Glutamatergic neuron (in vitro differentiated cells): ENCODE data around the gene GNB3. TPM values are rescaled to one million over a fixed set of nuclear protein-coding genes. Genes with fewer than 3 reads are reported as not detected.

Source experiments
- DNase-seq: peaks from one replicate; pipeline ENCODE4 v3.0.0; 2022
- H3K27ac Mint-ChIP-seq: one replicate; pipeline ENCODE4 v1.8.0; 2020; ENCODE audit warnings: mild to moderate bottlenecking, mixed read lengths, inconsistent platforms; ENCODE audit not compliant: unreplicated experiment
- H3K27me3 Mint-ChIP-seq: one replicate; pipeline ENCODE4 v1.8.0; 2020; ENCODE audit warnings: mild to moderate bottlenecking, moderate library complexity, mixed read lengths, inconsistent platforms; ENCODE audit not compliant: unreplicated experiment
- H3K36me3 Mint-ChIP-seq: one replicate; pipeline ENCODE4 v1.8.0; 2020; ENCODE audit warnings: mild to moderate bottlenecking, mixed read lengths, inconsistent platforms; ENCODE audit not compliant: unreplicated experiment
- H3K4me1 Mint-ChIP-seq: one replicate; pipeline ENCODE4 v1.8.0; 2020; ENCODE audit warnings: mild to moderate bottlenecking, low read depth, mixed read lengths, inconsistent platforms; ENCODE audit not compliant: unreplicated experiment
- H3K4me3 Mint-ChIP-seq: one replicate; pipeline ENCODE4 v1.8.0; 2020; ENCODE audit warnings: mild to moderate bottlenecking, mixed read lengths, inconsistent platforms; ENCODE audit not compliant: unreplicated experiment
- H3K9me3 Mint-ChIP-seq: one replicate; pipeline ENCODE4 v1.8.0; 2020; ENCODE audit warnings: mild to moderate bottlenecking, moderate library complexity, mixed read lengths, inconsistent platforms; ENCODE audit not compliant: unreplicated experiment
- total RNA-seq: library from RNA; stranded (reverse); fragmentation: NEBNext Ultra II Directional; extraction: Animal tissue kit (Norgen Biotek cat#: 25700); gene quantifications from one replicate; pipeline ENCODE4 v1.2.1, GENCODE V29; 2021; ENCODE audit not compliant: unreplicated experiment
- TF ChIP-seq, protein P1 (sequence below): fragments of 200-600 bp; sonication (generic); IDR thresholded peaks from one replicate; pipeline ENCODE4 v1.5.0; 2021; ENCODE audit not compliant: partially characterized antibody, unreplicated experiment

Gene GNB3
- total RNA-seq, 1 donor from 2014 or later, result 45.7 TPM

DNA sequence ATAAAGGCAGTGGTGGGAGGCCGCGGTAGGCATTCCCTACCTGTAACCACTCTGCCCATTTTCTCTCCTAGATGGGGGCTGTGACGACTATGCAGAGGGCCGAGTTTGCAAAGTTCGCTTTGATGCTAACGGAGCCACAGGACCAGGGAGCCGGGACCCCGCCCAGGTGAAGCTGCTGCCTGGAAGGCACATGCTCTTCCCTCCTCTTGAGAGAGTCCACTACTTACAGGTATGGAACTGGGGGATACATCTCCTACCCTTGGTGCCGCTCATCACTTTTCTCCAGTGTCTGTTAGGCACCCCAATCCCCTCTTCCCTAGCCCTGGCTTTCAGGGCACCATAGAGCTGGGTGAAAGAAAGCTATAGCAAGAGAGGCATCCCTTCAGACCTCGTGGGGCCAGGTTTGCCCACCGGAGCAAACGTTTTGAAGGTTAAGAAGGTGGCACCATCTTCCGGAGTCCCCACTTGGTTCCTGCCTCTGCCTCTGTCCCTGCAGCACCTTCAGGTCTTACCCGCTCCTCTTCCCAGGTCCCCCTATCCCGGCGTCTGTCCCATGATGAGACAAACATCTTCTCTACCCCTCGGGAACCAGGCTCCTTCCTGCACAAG lies 14.5 kb upstream of the GNB3 start:
- Mint-ChIP-seq H3K36me3 (peaks cover 11% of the 10 kb centered on the region), H3K9me3 (peaks cover 28% of the 10 kb centered on the region), H3K4me1 (peaks cover 35% of the 10 kb centered on the region), H3K4me3 (peak overlapping the region; percentile 76), H3K27me3 (peaks cover 37% of the 10 kb centered on the region), H3K27ac (peak overlapping the region; percentile 98)
- DNase-seq, result no peak
- TF ChIP-seq, protein P1, sequence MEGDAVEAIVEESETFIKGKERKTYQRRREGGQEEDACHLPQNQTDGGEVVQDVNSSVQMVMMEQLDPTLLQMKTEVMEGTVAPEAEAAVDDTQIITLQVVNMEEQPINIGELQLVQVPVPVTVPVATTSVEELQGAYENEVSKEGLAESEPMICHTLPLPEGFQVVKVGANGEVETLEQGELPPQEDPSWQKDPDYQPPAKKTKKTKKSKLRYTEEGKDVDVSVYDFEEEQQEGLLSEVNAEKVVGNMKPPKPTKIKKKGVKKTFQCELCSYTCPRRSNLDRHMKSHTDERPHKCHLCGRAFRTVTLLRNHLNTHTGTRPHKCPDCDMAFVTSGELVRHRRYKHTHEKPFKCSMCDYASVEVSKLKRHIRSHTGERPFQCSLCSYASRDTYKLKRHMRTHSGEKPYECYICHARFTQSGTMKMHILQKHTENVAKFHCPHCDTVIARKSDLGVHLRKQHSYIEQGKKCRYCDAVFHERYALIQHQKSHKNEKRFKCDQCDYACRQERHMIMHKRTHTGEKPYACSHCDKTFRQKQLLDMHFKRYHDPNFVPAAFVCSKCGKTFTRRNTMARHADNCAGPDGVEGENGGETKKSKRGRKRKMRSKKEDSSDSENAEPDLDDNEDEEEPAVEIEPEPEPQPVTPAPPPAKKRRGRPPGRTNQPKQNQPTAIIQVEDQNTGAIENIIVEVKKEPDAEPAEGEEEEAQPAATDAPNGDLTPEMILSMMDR, result no peak

DNA sequence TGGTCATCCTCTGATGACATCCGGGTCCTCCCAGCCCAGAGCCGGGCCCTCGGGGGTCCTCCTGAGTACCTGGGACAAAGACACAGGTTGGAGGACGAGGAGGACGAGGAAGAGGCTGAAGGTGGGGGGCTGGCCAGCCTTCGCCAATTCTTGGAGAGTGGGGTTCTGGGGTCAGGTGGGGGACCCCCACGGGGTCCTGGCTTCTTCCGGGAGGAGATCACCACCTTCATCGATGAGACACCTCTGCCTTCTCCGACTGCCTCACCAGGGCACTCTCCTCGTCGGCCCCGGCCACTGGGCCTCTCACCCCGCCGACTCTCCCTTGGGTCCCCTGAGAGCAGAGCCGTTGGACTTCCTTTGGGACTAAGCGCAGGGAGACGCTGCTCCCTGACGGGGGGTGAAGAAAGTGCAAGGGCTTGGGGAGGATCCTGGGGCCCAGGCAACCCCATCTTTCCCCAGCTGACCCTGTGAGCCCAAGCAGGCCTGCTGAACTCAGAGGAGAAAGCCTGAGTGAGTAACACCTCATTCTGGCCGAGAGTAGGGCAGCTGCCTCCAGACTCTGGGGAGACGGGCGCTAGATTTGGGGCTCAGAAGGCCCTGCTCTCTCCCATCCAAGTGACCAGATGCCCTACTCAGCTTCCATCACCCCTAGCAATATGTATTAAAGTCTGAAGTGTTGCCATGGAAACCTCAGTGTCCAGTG lies 13.8 kb upstream of the GNB3 start:
- Mint-ChIP-seq H3K36me3 (peaks cover 11% of the 10 kb centered on the region), H3K27ac (peak overlapping the region; percentile 98), H3K9me3 (peaks cover 29% of the 10 kb centered on the region), H3K4me3 (peak overlapping the region; percentile 76), H3K27me3 (peaks cover 36% of the 10 kb centered on the region), H3K4me1 (peaks cover 40% of the 10 kb centered on the region)
- TF ChIP-seq, protein P1, result no peak
- no peak for DNase-seq

DNA sequence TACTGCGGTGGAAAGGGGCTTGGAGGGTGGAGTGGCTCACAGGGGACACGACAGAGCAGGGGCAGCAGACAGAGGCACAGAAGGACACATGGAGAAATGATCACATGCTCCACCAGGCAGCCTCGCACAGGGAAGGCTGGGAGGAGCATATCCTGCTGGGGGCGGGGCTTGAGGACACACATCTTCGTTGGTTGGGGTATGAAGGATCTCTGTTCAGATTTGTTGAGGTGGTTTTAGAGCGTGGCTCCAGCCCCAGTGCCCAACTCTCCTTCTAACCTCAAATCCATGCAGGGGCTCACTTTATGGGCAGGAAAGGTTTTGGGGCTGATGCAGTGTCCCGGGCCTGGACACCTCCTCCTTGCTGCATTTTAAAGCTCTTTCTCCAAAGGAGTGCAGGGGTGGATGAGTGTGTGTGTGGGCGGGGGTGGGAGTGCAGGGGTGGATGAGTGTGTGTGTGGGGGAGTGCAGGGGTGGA lies 13.3 kb upstream of the GNB3 start:
- peaks cover 31% of the 10 kb centered on the region for H3K9me3 Mint-ChIP-seq
- TF ChIP-seq, protein P1, result no peak
- peak overlapping the region; percentile 98 for H3K27ac Mint-ChIP-seq

DNA sequence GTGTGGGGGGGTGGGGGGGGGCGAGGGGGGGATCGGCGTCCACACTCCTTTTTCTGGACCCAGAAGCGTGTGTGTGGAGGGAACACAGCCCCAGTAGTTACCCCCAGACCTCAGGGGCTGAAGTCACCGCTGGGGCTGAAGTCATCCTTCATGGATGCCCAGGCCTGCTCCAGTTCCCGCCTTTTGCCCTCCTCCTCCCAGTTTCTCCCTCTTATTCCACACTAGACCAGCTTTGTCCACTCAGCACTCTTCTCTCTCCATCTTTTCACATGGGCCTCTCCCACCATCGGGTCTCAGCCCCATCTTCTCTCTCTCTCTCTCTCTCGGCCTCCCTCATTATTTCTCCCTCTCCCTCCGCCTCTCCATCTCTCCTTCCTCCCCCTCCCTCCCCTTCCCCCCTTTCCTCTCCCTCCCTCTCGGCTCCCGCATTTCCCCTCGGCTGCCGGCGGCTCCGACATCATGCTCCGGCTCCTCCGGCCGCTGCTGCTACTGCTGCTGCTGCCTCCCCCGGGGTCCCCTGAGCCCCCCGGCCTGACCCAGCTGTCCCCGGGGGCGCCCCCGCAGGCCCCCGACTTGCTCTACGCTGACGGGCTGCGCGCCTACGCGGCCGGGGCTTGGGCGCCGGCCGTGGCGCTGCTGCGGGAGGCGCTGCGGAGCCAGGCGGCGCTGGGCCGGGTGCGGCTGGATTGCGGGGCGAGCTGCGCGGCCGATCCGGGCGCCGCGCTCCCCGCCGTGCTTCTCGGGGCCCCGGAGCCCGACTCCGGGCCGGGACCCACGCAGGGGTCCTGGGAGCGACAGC lies 12.5 kb upstream of the GNB3 start, which contains the start of gene P3H3:
Gene P3H3, plus strand, starts transcription at position 426 of the 799 bp plus-strand sequence. Its CDS starts 34 bp downstream, at position 460.
- peak within 1 kb of the TSS; percentile 100 for H3K27ac Mint-ChIP-seq
- peaks cover 11% of the 10 kb centered on the region for H3K36me3 Mint-ChIP-seq
- peak within 1 kb of the TSS; percentile 100 for H3K4me3 Mint-ChIP-seq
- H3K9me3 Mint-ChIP-seq, result peaks cover 29% of the 10 kb centered on the region
- TF ChIP-seq, protein P1, result no peak
- peak; percentile 65 for DNase-seq
- H3K27me3 Mint-ChIP-seq, result peaks cover 31% of the 10 kb centered on the region
- peaks cover 38% of the 10 kb centered on the region for H3K4me1 Mint-ChIP-seq

More for the DNA sequence above, 13.3 kb upstream of the GNB3 start:
- peak; percentile 97 for DNase-seq
- peaks cover 11% of the 10 kb centered on the region for H3K36me3 Mint-ChIP-seq
- H3K4me1 Mint-ChIP-seq, result peaks cover 43% of the 10 kb centered on the region
- peaks cover 36% of the 10 kb centered on the region for H3K27me3 Mint-ChIP-seq
- peak overlapping the region; percentile 76 for H3K4me3 Mint-ChIP-seq
